H1 (cell line): ENCODE results near the gene ARPC4. TPM values are rescaled to one million over a fixed set of nuclear protein-coding genes. Genes with fewer than 3 reads are reported as not detected.

Experiments
- CTCF ChIA-PET: fragments of 300-600 bp; sonication (Branson Sonifier 250); formaldehyde crosslinking; loops from one replicate; lab custom pipeline; 2021; ENCODE audit not compliant: partially characterized antibody; lab: Charles Lee
- POLR2A ChIA-PET: fragments of 300-600 bp; sonication (Branson Sonifier 250); formaldehyde crosslinking; loops from one replicate; lab custom pipeline; 2021; ENCODE audit warnings: inconsistent platforms; ENCODE audit not compliant: partially characterized antibody; lab: Charles Lee
- DNase-seq, 2 experiments: peaks; one replicate each; pipeline versions ENCODE4 v3.0.0 to v3.0.0-alpha.2; 2010 to 2022; ENCODE audit warnings: low spot score in 2 of 2, low read depth in 1 of 2, mixed read lengths in 1 of 2
- FAIRE-seq: peaks from 2 replicates; lab custom pipeline; 2011; peaks lifted over from hg19 to GRCh38; lab: Jason Lieb, UNC
- H2AFZ ChIP-seq: 2 replicates; pipeline ENCODE4 v1.8.1; 2012; ENCODE audit warnings: low read length, inconsistent platforms
- H2AK5ac ChIP-seq: 2 replicates; pipeline ENCODE4 v1.6.1; 2013; ENCODE audit warnings: low read depth, low read length
- H2BK120ac ChIP-seq: replicated peaks from 2 replicates; pipeline ENCODE3; 2013; ENCODE audit warnings: low read depth, low read length, inconsistent platforms
- H2BK12ac ChIP-seq: 2 replicates; pipeline ENCODE4 v1.6.1; 2013; ENCODE audit warnings: low read depth, low read length
- H2BK15ac ChIP-seq: 2 replicates; pipeline ENCODE4 v1.6.1; 2013; ENCODE audit warnings: low read length
- H2BK20ac ChIP-seq: 2 replicates; pipeline ENCODE4 v1.6.1; 2013; ENCODE audit warnings: low read length
- H2BK5ac ChIP-seq: 2 replicates; pipeline ENCODE4 v1.6.1; 2013; ENCODE audit warnings: low read depth, low read length
- H3K14ac ChIP-seq: 2 replicates; pipeline ENCODE4 v1.6.1; 2013; ENCODE audit warnings: inconsistent platforms; ENCODE audit not compliant: insufficient read length
- H3K18ac ChIP-seq: 2 replicates; pipeline ENCODE4 v1.6.1; 2013; ENCODE audit warnings: low read length; ENCODE audit errors: extremely low read depth
- H3K23ac ChIP-seq: 2 replicates; pipeline ENCODE4 v1.6.1; 2013; ENCODE audit warnings: inconsistent platforms; ENCODE audit not compliant: insufficient read length
- H3K23me2 ChIP-seq: 2 replicates; pipeline ENCODE4 v1.6.1; 2013; ENCODE audit warnings: low read depth, low read length
- H3K27ac ChIP-seq: 2 replicates; pipeline ENCODE4 v1.6.1; 2011; ENCODE audit warnings: low read depth, low read length, inconsistent platforms
- H3K27me3 ChIP-seq, 4 experiments: replicated peaks in 1 of 4; 1 replicate in 1 of 4; 2 replicates in 3 of 4; pipeline versions ENCODE4 v1.6.1 to v1.8.1; 2011 to 2013; ENCODE audit warnings: low read length in 3 of 4, mild to moderate bottlenecking in 3 of 4, inconsistent platforms in 2 of 4, mixed read lengths in 2 of 4, moderate library complexity in 1 of 4; ENCODE audit not compliant: control insufficient read depth in 3 of 4, insufficient read depth in 3 of 4; ENCODE audit errors: extremely low read depth in 1 of 4
- H3K36me3 ChIP-seq, 4 experiments: 2 replicates each; pipeline versions ENCODE4 v1.6.1 to v1.8.1; 2011 to 2013; ENCODE audit warnings: mild to moderate bottlenecking in 4 of 4, low read length in 3 of 4, moderate library complexity in 2 of 4, control low read depth in 1 of 4, inconsistent platforms in 1 of 4; ENCODE audit not compliant: insufficient read depth in 4 of 4, control insufficient read depth in 2 of 4
- H3K4ac ChIP-seq: replicated peaks from 2 replicates; pipeline ENCODE3; 2013; ENCODE audit warnings: low read length, low read depth, mixed read lengths, inconsistent platforms; ENCODE audit not compliant: insufficient read length
- H3K4me1 ChIP-seq, 4 experiments: replicated peaks in 1 of 4; 1 replicate in 1 of 4; 2 replicates in 3 of 4; pipeline versions ENCODE4 v1.6.1 to v1.8.1; 2011 to 2013; ENCODE audit warnings: low read length in 3 of 4, inconsistent platforms in 2 of 4, mixed read lengths in 1 of 4; ENCODE audit not compliant: insufficient read depth in 4 of 4, control insufficient read depth in 3 of 4
- H3K4me2 ChIP-seq, 2 experiments: 2 replicates each; pipeline versions ENCODE4 v1.6.1 to v1.8.1; 2011 to 2013; ENCODE audit warnings: low read depth in 2 of 2, low read length in 2 of 2, control low read depth in 1 of 2, inconsistent platforms in 1 of 2, mild to moderate bottlenecking in 1 of 2; ENCODE audit not compliant: insufficient read depth in 1 of 2
- H3K4me3 ChIP-seq, 4 experiments: fragments of 200-600, 300-600 bp in 1 of 4; sonication (generic), shearing (Covaris generic), sonication (Bioruptor Twin) in 1 of 4; 2 replicates each; pipeline versions ENCODE4 v1.5.1 to v1.8.1; 2011 to 2016; ENCODE audit warnings: low read length in 4 of 4, low read depth in 3 of 4, control low read depth in 2 of 4, inconsistent platforms in 2 of 4, mild to moderate bottlenecking in 2 of 4, mixed read lengths in 1 of 4, moderate library complexity in 1 of 4; ENCODE audit not compliant: insufficient read depth in 2 of 4; ENCODE audit errors: extremely low read depth in 1 of 4
- H3K56ac ChIP-seq: replicated peaks from 2 replicates; pipeline ENCODE3; 2013; ENCODE audit warnings: low read depth, mild to moderate bottlenecking, mixed read lengths, low read length, inconsistent platforms; ENCODE audit not compliant: insufficient read length
- H3K79me1 ChIP-seq: 2 replicates; pipeline ENCODE4 v1.6.1; 2013; ENCODE audit warnings: low read depth, low read length, control low read depth
- H3K79me2 ChIP-seq, 2 experiments: 2 replicates each; pipeline versions ENCODE4 v1.6.1 to v1.8.1; 2012 to 2013; ENCODE audit warnings: low read length in 2 of 2, mild to moderate bottlenecking in 2 of 2, inconsistent platforms in 1 of 2; ENCODE audit not compliant: insufficient read depth in 2 of 2, control insufficient read depth in 1 of 2
- H3K9ac ChIP-seq, 4 experiments: replicated peaks in 1 of 4; 1 replicate in 1 of 4; 2 replicates in 3 of 4; pipeline versions ENCODE4 v1.6.1 to v1.8.1; 2011 to 2013; ENCODE audit warnings: low read depth in 3 of 4, low read length in 3 of 4, control low read depth in 2 of 4, mild to moderate bottlenecking in 2 of 4, moderate library complexity in 2 of 4, inconsistent platforms in 1 of 4; ENCODE audit errors: extremely low read depth in 1 of 4
- H3K9me3 ChIP-seq, 2 experiments: 2 replicates each; pipeline versions ENCODE4 v1.6.1 to v1.8.1; 2012 to 2013; ENCODE audit warnings: mild to moderate bottlenecking in 2 of 2, moderate library complexity in 2 of 2, control low read depth in 1 of 2, inconsistent platforms in 1 of 2, low read depth in 1 of 2, low read length in 1 of 2, mixed read lengths in 1 of 2; ENCODE audit not compliant: insufficient read depth in 2 of 2
- H4K20me1 ChIP-seq, 2 experiments: replicated peaks in 1 of 2; 2 replicates each; pipeline versions ENCODE3 to v1.8.1; 2011 to 2013; ENCODE audit warnings: inconsistent platforms in 2 of 2, low read length in 2 of 2, mild to moderate bottlenecking in 1 of 2; ENCODE audit not compliant: insufficient read depth in 2 of 2, control insufficient read depth in 1 of 2
- H4K5ac ChIP-seq: 2 replicates; pipeline ENCODE4 v1.6.1; 2013; ENCODE audit warnings: low read length, low read depth, mixed read lengths, inconsistent platforms; ENCODE audit not compliant: insufficient read length
- H4K8ac ChIP-seq: 2 replicates; pipeline ENCODE4 v1.8.0; 2013; ENCODE audit warnings: mild to moderate bottlenecking, moderate library complexity, low read length, inconsistent platforms; ENCODE audit not compliant: insufficient read depth; ENCODE audit errors: extremely low read depth
- H4K91ac ChIP-seq: replicated peaks from 2 replicates; pipeline ENCODE3; 2013; ENCODE audit warnings: low read length, mixed read lengths, inconsistent platforms; ENCODE audit not compliant: insufficient read length
- CBX8 ChIP-seq: fragments of 300-800, 300-1000 bp; sonication (generic); IDR thresholded peaks from 2 replicates; pipeline ENCODE4 v1.7.1; 2016; ENCODE audit warnings: low read depth, low read length, borderline replicate concordance
- GABPA ChIP-seq: IDR thresholded peaks from 2 replicates; pipeline ENCODE4 v1.6.1; 2011; ENCODE audit warnings: mild to moderate bottlenecking, low read length, moderate library complexity, borderline replicate concordance; ENCODE audit not compliant: insufficient read depth
- HDAC2 ChIP-seq, 2 experiments: fragments of 300-600 bp in 1 of 2; sonication (generic) in 1 of 2; IDR thresholded peaks; 2 replicates each; pipeline ENCODE4 v1.6.1; 2011 to 2012; ENCODE audit warnings: low read depth in 2 of 2, low read length in 2 of 2, mild to moderate bottlenecking in 2 of 2, moderate library complexity in 2 of 2, borderline replicate concordance in 1 of 2, inconsistent platforms in 1 of 2
- HDAC6 ChIP-seq: IDR thresholded peaks from one replicate; pipeline ENCODE4 v1.7.1; 2012; ENCODE audit warnings: low read depth, mild to moderate bottlenecking, inconsistent platforms, low read length, moderate library complexity
- KDM4A ChIP-seq: IDR thresholded peaks from one replicate; pipeline ENCODE4 v1.7.1; 2012; ENCODE audit warnings: low read depth, mild to moderate bottlenecking, moderate library complexity, low read length, inconsistent platforms; ENCODE audit not compliant: severe bottlenecking
- MAFK ChIP-seq: IDR thresholded peaks from 2 replicates; pipeline ENCODE4 v1.6.1; 2012; ENCODE audit warnings: low read depth, mild to moderate bottlenecking, improper control_type of control experiment, low read length
- NRF1 ChIP-seq: IDR thresholded peaks from 2 replicates; pipeline ENCODE4 v1.6.1; 2011; ENCODE audit warnings: mild to moderate bottlenecking, low read depth, low read length, improper control_type of control experiment
- TAF7 ChIP-seq: optimal IDR thresholded peaks from 2 replicates; pipeline ENCODE3; 2011; ENCODE audit warnings: low read depth, mild to moderate bottlenecking, inconsistent platforms, low read length, moderate library complexity, borderline replicate concordance
- WGBS, 2 experiments: shearing (Covaris generic) in 1 of 2; methylation state at CpG; one replicate each; pipeline versions ENCODE4 v1.1.6 to v1.1.7; 2013 to 2015; ENCODE audit warnings: low lambda C conversion rate in 2 of 2, mixed read lengths in 2 of 2, inconsistent platforms in 1 of 2, low coverage in 1 of 2, missing lambda C conversion rate in 1 of 2; ENCODE audit not compliant: insufficient replicate concordance in 2 of 2, insufficient coverage in 1 of 2, insufficient read length in 1 of 2; ENCODE audit errors: extremely low coverage in 1 of 2, missing lambda C conversion rate in 1 of 2; 5-methylcytosine and 5-hydroxymethylcytosine counted together
- polyA plus RNA-seq, 7 experiments: library from polyadenylated mRNA; depleted of rRNA in 3 of 7; stranded (reverse) in 5 of 7; unstranded in 2 of 7; fragments of >200 nt in 5 of 7; fragments of 200-250 nt in 2 of 7; gene quantifications; 1 replicate in 5 of 7; 2 replicates in 1 of 7; 4 replicates in 1 of 7; pipeline versions ENCODE4 v1.2.1 to v1.2.3, GENCODE V29; 2011 to 2013; ENCODE audit warnings: missing spikeins in 2 of 7, mixed read lengths in 2 of 7
- total RNA-seq: library from RNA; stranded (reverse); fragmentation: NEBNext Ultra II Directional; extraction: Animal tissue kit (Norgen Biotek cat#: 25700); gene quantifications from 2 replicates; pipeline ENCODE4 v1.2.1, GENCODE V29; 2021
- TF ChIP-seq, protein P1 (sequence below): IDR thresholded peaks from 2 replicates; pipeline ENCODE4 v1.6.1; 2012; ENCODE audit warnings: low read length, inconsistent platforms
- TF ChIP-seq, protein P2 (sequence below): IDR thresholded peaks from 2 replicates; pipeline ENCODE4 v1.6.1; 2012; ENCODE audit warnings: inconsistent platforms

Gene ARPC4
- total and polyA plus RNA-seq, 2 of the 8 experiments (the other 6 are each of a cell fraction or from before 2014, with no cell fraction given) = 138 to 154 TPM

DNA sequence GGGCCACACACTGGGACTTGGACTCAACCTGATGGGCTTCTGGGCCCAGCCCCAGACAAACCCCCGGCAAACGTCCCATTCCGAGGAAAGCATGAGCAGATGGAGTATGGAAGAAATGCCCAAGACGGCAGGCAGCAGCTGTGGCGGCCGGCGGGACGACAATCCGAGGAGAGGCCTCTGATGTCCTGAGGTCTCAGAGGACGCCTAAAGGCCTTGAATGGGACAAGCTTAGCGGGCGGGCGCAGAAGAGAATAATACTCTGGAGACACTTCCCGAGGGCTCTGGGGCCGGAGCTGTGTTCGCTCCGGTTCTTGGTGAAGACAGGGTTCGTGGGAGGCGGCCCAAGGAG is 43.6 kb upstream of the ARPC4 start:
- H3K36me3 ChIP-seq = peaks cover 20 to 66% (median 52%) of the 10 kb centered on the region in 4 experiments; a peak in 7 of 8 replicates
- H3K79me2 ChIP-seq = peaks cover 0 to 11% of the 10 kb centered on the region in 2 experiments; a peak in 2 of 4 replicates
- H2BK5ac ChIP-seq = peak overlapping the region; percentile 9; the same call in 1 of the 2 replicates
- peak overlapping the region; percentile 56 for H3K27ac ChIP-seq
- H3K23ac ChIP-seq = no peak overlapping the region
- H3K79me1 ChIP-seq = peaks cover 7% of the 10 kb centered on the region
- H4K20me1 ChIP-seq = peaks cover 0 to 2% of the 10 kb centered on the region in 2 experiments
- POLR2A ChIA-PET = interaction anchor here (0.5 to 6.8 kb wide), 15 partner anchors 9 to 242 kb away, joined by 3 to 60 read pairs (median 11); partner anchors contain the start of genes ARPC4, BRPF1, CAMK1 and TADA3
- H2BK120ac ChIP-seq = no peak overlapping the region
- peak overlapping the region; percentile 43 to 92 (median 88) for H3K4me3 ChIP-seq
- no peak for FAIRE-seq
- no peak overlapping the region; the same call in 1 of the 2 replicates for H4K8ac ChIP-seq
- no peaks in the 10 kb centered on the region for H3K9me3 ChIP-seq
- no peak overlapping the region for H2BK12ac ChIP-seq
- 19% methylated on average over 19 of the region's 19 CpGs; no CpG with 5 or more reads in 1 of the 2 experiments for WGBS, 2 experiments
- H4K5ac ChIP-seq = peak overlapping the region; percentile 32
- H3K56ac ChIP-seq = peak overlapping the region; percentile 91
- no peaks in the 10 kb centered on the region for H3K27me3 ChIP-seq
- no peak overlapping the region for H2AK5ac ChIP-seq
- H2AFZ ChIP-seq = no peak overlapping the region
- peaks cover 0 to 9% (median 6%) of the 10 kb centered on the region in 4 experiments; a peak in 4 of 7 replicates for H3K4me1 ChIP-seq
- no peak overlapping the region for H3K14ac ChIP-seq
- peak overlapping the region; percentile 76; the same call in 1 of the 2 replicates for H3K18ac ChIP-seq
- DNase-seq = no peak
- CTCF ChIA-PET = interaction anchor here (0.8 to 1.5 kb wide), 8 partner anchors 10 to 246 kb away, joined by 3 to 6 read pairs (median 3); partner anchors contain the start of genes ARPC4 and TADA3
- H2BK20ac ChIP-seq = no peak overlapping the region
- H3K23me2 ChIP-seq = peaks cover 6% of the 10 kb centered on the region
- peak overlapping the region; percentile 73 for H3K4ac ChIP-seq
- H3K9ac ChIP-seq = peak overlapping the region in 3 of 4 experiments; percentile 26 to 77 (median 72); a peak in 6 of 7 replicates
- H2BK15ac ChIP-seq = no peak overlapping the region
- H4K91ac ChIP-seq = no peak overlapping the region
- H3K4me2 ChIP-seq = peak overlapping the region; percentile 71 to 93
- TF ChIP-seq KDM4A (no peak), TAF7 (no peak), HDAC2 (IDR thresholded peaks at IDR 0.05; ENCODE audit: borderline replicate concordance in 1 of 2, low read depth in 2 of 2, low read length in 2 of 2) (no peak; a peak in 1 of 4 replicates), HDAC6 (no peak), CBX8 (no peak), GABPA (no peak), MAFK (no peak), NRF1 (no peak)
- TF ChIP-seq, protein P1, sequence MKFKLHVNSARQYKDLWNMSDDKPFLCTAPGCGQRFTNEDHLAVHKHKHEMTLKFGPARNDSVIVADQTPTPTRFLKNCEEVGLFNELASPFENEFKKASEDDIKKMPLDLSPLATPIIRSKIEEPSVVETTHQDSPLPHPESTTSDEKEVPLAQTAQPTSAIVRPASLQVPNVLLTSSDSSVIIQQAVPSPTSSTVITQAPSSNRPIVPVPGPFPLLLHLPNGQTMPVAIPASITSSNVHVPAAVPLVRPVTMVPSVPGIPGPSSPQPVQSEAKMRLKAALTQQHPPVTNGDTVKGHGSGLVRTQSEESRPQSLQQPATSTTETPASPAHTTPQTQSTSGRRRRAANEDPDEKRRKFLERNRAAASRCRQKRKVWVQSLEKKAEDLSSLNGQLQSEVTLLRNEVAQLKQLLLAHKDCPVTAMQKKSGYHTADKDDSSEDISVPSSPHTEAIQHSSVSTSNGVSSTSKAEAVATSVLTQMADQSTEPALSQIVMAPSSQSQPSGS = no peak
- TF ChIP-seq, protein P2, sequence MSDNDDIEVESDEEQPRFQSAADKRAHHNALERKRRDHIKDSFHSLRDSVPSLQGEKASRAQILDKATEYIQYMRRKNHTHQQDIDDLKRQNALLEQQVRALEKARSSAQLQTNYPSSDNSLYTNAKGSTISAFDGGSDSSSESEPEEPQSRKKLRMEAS = no peak
